ENCODE measurements around the gene PCDH15. TPM values are rescaled to one million over a fixed set of nuclear protein-coding genes. Genes with fewer than 3 reads are reported as not detected.
"Not testable (repeated sequence)": the region's sequence is repeated elsewhere in the genome, so short reads cannot be mapped to it uniquely, and the experiment has no call there.

Gene PCDH15
- total RNA-seq, 8 experiments from 2014 or later: 2.3 to 15.7 (median 9.3) TPM

DNA sequence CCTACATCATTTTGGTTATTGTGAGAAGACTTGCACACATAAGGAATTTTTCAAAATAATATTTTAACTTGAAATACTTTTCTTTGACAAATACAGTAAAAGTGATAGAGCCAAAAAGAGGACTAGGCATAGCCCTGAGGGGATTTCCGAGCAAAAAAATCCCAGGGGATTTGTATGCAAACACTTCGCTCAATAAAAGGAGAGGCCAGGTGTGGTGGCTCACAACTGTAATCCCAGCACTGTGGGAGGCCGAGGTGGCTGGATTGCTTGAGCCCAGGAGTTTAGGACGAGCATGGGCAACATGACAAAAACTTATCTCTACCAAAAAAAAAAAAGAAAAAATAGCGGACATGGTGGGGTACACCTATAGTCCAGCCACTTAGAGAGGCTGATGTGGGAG lies 193.0 kb downstream of the PCDH15 start:
- no peaks in the 10 kb centered on the region for H3K4me1 ChIP-seq (replicated peaks in 1 of 2)
- H3K4me3 ChIP-seq: no peak overlapping the region
- 30 to 93% (median 84%) methylated on average over 2 to 5 of the region's 5 CpGs; no CpG with 5 or more reads in 1 of the 10 experiments for WGBS, 10 experiments
- in situ Hi-C loops (cut with MboI; ENCODE audit: low pct_unique_long_range_greater_than_20kb in 2 of 9, low sequenced_read_pairs in 9 of 9, unreplicated experiment in 9 of 9): no loop called here
- ATAC-seq (replicated peaks in 6 of 8): no peak
- H3K27ac ChIP-seq: no peak overlapping the region

GRCh38 chr10:54594289-54594688 lies 206.7 kb downstream of the PCDH15 start:
- Histone ChIP-seq H3K27ac (no peak overlapping the region), H3K4me3 (no peak overlapping the region), H3K4me1 (replicated peaks in 1 of 2) (no peaks in the 10 kb centered on the region)
- ATAC-seq (replicated peaks in 6 of 8): no peak
- in situ Hi-C loops (cut with MboI; ENCODE audit: low pct_unique_long_range_greater_than_20kb in 2 of 9, low sequenced_read_pairs in 9 of 9, unreplicated experiment in 9 of 9): no loop called here
- WGBS, 10 experiments: 40 to 83% (median 60%) methylated on average over 1 of the region's 3 CpGs; no CpG with 5 or more reads in 5 of the 10 experiments

- H3K27ac ChIP-seq: no peak overlapping the region
- WGBS, 10 experiments: 0 to 80% (median 38%) methylated on average over 2 of the region's 2 CpGs; no CpG with 5 or more reads in 1 of the 10 experiments
- no peak for ATAC-seq (replicated peaks in 6 of 8)
- H3K4me1 ChIP-seq (replicated peaks in 1 of 2): no peaks in the 10 kb centered on the region
- no peak overlapping the region for H3K4me3 ChIP-seq
- in situ Hi-C loops (cut with MboI; ENCODE audit: low pct_unique_long_range_greater_than_20kb in 2 of 9, low sequenced_read_pairs in 9 of 9, unreplicated experiment in 9 of 9): no loop called here
Observed at GRCh38 chr10:54587971-54588370, 213.1 kb downstream of the PCDH15 start.

DNA sequence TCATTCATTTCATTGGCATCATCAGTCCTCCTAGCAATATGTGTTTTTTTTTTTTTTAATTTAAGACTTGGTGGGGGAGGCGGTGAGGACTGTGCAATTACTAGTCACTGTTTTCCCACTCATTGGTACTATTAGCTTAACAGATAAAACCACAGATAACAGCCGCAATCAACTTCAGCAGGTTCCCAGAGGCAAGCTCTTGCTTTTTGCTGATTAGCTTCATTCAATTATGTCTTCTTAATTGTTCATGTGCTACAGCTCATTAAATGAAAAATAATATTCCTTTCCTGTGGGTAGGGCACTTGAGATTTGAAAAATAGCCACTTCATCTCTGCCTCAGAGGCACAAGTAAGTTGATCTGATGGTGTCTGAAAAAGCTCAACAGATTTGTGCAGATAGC lies 215.5 kb downstream of the PCDH15 start:
- Histone ChIP-seq H3K4me1 (replicated peaks in 1 of 2) (no peaks in the 10 kb centered on the region), H3K27ac (no peak overlapping the region), H3K4me3 (no peak overlapping the region)
- 24 to 100% (median 85%) methylated on average over 1 to 2 of the region's 2 CpGs; no CpG with 5 or more reads in 2 of the 10 experiments for WGBS, 10 experiments
- ATAC-seq (replicated peaks in 6 of 8): no peak
- in situ Hi-C loops (cut with MboI; ENCODE audit: low pct_unique_long_range_greater_than_20kb in 2 of 9, low sequenced_read_pairs in 9 of 9, unreplicated experiment in 9 of 9): no loop called here

GRCh38 chr10:54577682-54578081 lies 223.3 kb downstream of the PCDH15 start:
- 0 to 100% (median 25%) methylated on average over 1 to 2 of the region's 2 CpGs; no CpG with 5 or more reads in 3 of the 10 experiments for WGBS, 10 experiments
- in situ Hi-C loops (cut with MboI; ENCODE audit: low pct_unique_long_range_greater_than_20kb in 2 of 9, low sequenced_read_pairs in 9 of 9, unreplicated experiment in 9 of 9): no loop called here
- Histone ChIP-seq H3K27ac (no peak overlapping the region), H3K4me3 (no peak overlapping the region), H3K4me1 (replicated peaks in 1 of 2) (no peaks in the 10 kb centered on the region)
- no peak for ATAC-seq (replicated peaks in 6 of 8)

DNA sequence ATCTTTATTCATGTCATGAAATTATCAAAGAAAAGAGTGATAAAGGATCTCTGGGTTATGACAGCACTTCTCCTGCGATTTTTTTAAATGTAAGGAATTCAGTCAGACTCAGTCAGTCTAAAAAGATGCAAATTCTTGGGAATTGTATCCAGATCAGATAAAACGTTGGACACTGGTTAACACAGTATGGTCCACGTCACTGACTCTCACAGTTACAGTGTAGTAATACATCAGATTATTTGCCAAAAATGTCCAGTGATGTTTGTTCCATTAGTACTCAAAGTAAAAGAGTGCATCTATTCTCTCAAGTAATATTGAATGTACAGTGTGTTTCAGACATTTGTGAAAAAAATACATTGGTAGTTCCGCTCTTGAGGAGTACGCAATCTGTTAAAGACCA lies 224.5 kb downstream of the PCDH15 start:
- no peaks in the 10 kb centered on the region for H3K4me1 ChIP-seq (replicated peaks in 1 of 2)
- no peak overlapping the region for H3K4me3 ChIP-seq
- 27 to 100% (median 96%) methylated on average over 1 to 5 of the region's 5 CpGs; no CpG with 5 or more reads in 1 of the 10 experiments for WGBS, 10 experiments
- H3K27ac ChIP-seq: no peak overlapping the region
- ATAC-seq (replicated peaks in 6 of 8): no peak
- in situ Hi-C loops (cut with MboI; ENCODE audit: low pct_unique_long_range_greater_than_20kb in 2 of 9, low sequenced_read_pairs in 9 of 9, unreplicated experiment in 9 of 9): no loop called here

- Histone ChIP-seq H3K27ac (no peak overlapping the region), H3K4me3 (no peak overlapping the region), H3K4me1 (replicated peaks in 1 of 2) (no peaks in the 10 kb centered on the region)
- peak in 1 of 8 experiments; percentile 43 for ATAC-seq (replicated peaks in 6 of 8)
- in situ Hi-C loops (cut with MboI; ENCODE audit: low pct_unique_long_range_greater_than_20kb in 2 of 9, low sequenced_read_pairs in 9 of 9, unreplicated experiment in 9 of 9): no loop called here
Observed at GRCh38 chr10:54559498-54559897, 241.5 kb downstream of the PCDH15 start.

GRCh38 chr10:54554028-54554427 lies 247.0 kb downstream of the PCDH15 start:
- 13 to 100% (median 94%) methylated on average over 2 of the region's 2 CpGs for WGBS, 10 experiments
- Histone ChIP-seq H3K4me1 (replicated peaks in 1 of 2) (no peaks in the 10 kb centered on the region), H3K4me3 (no peak overlapping the region), H3K27ac (no peak overlapping the region)
- no peak for ATAC-seq (replicated peaks in 6 of 8)
- in situ Hi-C loops (cut with MboI; ENCODE audit: low pct_unique_long_range_greater_than_20kb in 2 of 9, low sequenced_read_pairs in 9 of 9, unreplicated experiment in 9 of 9): no loop called here

- no peak for ATAC-seq (replicated peaks in 6 of 8)
- Histone ChIP-seq H3K27ac (no peak overlapping the region), H3K4me1 (replicated peaks in 1 of 2) (no peaks in the 10 kb centered on the region), H3K4me3 (no peak overlapping the region)
- 0 to 79% (median 53%) methylated on average over 2 to 3 of the region's 3 CpGs for WGBS, 10 experiments
- in situ Hi-C loops (cut with MboI; ENCODE audit: low pct_unique_long_range_greater_than_20kb in 2 of 9, low sequenced_read_pairs in 9 of 9, unreplicated experiment in 9 of 9): no loop called here
Observed at GRCh38 chr10:54550016-54550415, 251.0 kb downstream of the PCDH15 start.

- peak in 2 of 8 experiments; percentile 55 to 63 for ATAC-seq (replicated peaks in 6 of 8)
- no peak overlapping the region for H3K27ac ChIP-seq
- H3K4me1 ChIP-seq (replicated peaks in 1 of 2): no peaks in the 10 kb centered on the region
- in situ Hi-C loops (cut with MboI; ENCODE audit: low pct_unique_long_range_greater_than_20kb in 2 of 9, low sequenced_read_pairs in 9 of 9, unreplicated experiment in 9 of 9): no loop called here
- 5 to 100% (median 72%) methylated on average over 1 to 3 of the region's 3 CpGs; no CpG with 5 or more reads in 1 of the 10 experiments for WGBS, 10 experiments
- no peak overlapping the region for H3K4me3 ChIP-seq
Observed at GRCh38 chr10:54531296-54531695, 269.7 kb downstream of the PCDH15 start.

DNA sequence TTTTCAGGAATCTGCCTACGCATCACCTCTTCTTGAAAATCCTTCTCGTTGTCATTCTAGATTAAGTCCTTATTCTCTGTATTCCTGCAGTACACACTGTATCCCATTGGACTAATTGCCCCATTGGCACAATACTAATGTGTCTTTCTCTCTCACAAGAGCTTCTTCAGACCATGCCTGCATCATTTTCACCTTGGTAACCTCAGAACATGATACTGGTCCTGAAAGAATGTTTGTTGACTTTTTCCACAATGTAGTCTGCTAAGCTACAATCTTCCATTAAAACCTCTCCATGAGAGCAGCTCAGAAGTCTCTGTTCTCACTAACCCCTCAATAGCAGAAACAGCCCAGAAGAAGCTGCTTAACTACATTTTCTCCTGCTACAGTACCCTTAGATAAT lies 270.7 kb downstream of the PCDH15 start:
- 17 to 100% (median 100%) methylated on average over 2 of the region's 2 CpGs; no CpG with 5 or more reads in 1 of the 10 experiments for WGBS, 10 experiments
- ATAC-seq (replicated peaks in 6 of 8): peak in 2 of 8 experiments; percentile 9 to 96
- H3K27ac ChIP-seq: no peak overlapping the region
- in situ Hi-C loops (cut with MboI; ENCODE audit: low pct_unique_long_range_greater_than_20kb in 2 of 9, low sequenced_read_pairs in 9 of 9, unreplicated experiment in 9 of 9): no loop called here
- no peaks in the 10 kb centered on the region for H3K4me1 ChIP-seq (replicated peaks in 1 of 2)
- no peak overlapping the region for H3K4me3 ChIP-seq

DNA sequence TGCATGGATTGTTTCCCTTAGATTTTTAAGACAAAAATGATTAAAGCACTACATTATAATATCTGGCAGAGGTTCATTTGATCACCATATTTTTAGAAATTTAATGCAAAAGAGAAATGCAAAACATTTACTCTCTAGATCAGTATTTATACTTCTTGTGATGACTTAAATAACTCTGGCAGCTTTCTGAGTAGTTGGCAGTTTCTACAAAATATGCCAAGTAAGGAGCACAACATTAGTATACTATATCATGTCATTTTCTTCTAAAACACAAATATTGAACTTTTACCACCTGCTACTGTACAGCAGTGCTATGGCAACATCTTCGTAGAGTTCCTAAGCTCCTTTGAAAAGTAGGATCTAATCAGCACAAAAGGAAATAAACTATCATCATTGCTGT lies 275.2 kb downstream of the PCDH15 start:
- H3K4me3 ChIP-seq: no peak overlapping the region
- in situ Hi-C loops (cut with MboI; ENCODE audit: low pct_unique_long_range_greater_than_20kb in 2 of 9, low sequenced_read_pairs in 9 of 9, unreplicated experiment in 9 of 9): no loop called here
- H3K27ac ChIP-seq: no peak overlapping the region
- H3K4me1 ChIP-seq (replicated peaks in 1 of 2): peaks cover 0 to 4% of the 10 kb centered on the region in 2 donors
- no peak for ATAC-seq (replicated peaks in 6 of 8)
- 0 to 100% (median 71%) methylated on average over 1 of the region's 1 CpG; no CpG with 5 or more reads in 1 of the 10 experiments for WGBS, 10 experiments

GRCh38 chr10:54515244-54515643 lies 285.8 kb downstream of the PCDH15 start:
- 54 to 100% methylated on average over 1 to 3 of the region's 12 CpGs; no CpG with 5 or more reads in 8 of the 10 experiments for WGBS, 10 experiments
- in situ Hi-C loops (cut with MboI; ENCODE audit: low pct_unique_long_range_greater_than_20kb in 2 of 9, low sequenced_read_pairs in 9 of 9, unreplicated experiment in 9 of 9); H3K27ac ChIP-seq; H3K4me1 ChIP-seq (replicated peaks in 1 of 2); ATAC-seq (replicated peaks in 6 of 8); H3K4me3 ChIP-seq: not testable (repeated sequence)

GRCh38 chr10:54503863-54504262 lies 297.2 kb downstream of the PCDH15 start:
- WGBS, 10 experiments: 0 to 90% (median 74%) methylated on average over 1 to 3 of the region's 3 CpGs; no CpG with 5 or more reads in 2 of the 10 experiments

More at GRCh38 chr10:54503863-54504262, 297.2 kb downstream of the PCDH15 start:
- Histone ChIP-seq H3K4me3 (no peak overlapping the region), H3K4me1 (replicated peaks in 1 of 2) (no peaks in the 10 kb centered on the region), H3K27ac (no peak overlapping the region)
- in situ Hi-C loops (cut with MboI; ENCODE audit: low pct_unique_long_range_greater_than_20kb in 2 of 9, low sequenced_read_pairs in 9 of 9, unreplicated experiment in 9 of 9): no loop called here
- ATAC-seq (replicated peaks in 6 of 8): peak in 2 of 8 experiments; percentile 55 to 78

Measured in motor neuron (in vitro differentiated cells).